ENCODE data around the gene GPRC5D.

GRCh38 chr12:12975322-12976077 is 23.5 kb upstream of the GPRC5D start:
- TF ChIP-seq, protein P1, sequence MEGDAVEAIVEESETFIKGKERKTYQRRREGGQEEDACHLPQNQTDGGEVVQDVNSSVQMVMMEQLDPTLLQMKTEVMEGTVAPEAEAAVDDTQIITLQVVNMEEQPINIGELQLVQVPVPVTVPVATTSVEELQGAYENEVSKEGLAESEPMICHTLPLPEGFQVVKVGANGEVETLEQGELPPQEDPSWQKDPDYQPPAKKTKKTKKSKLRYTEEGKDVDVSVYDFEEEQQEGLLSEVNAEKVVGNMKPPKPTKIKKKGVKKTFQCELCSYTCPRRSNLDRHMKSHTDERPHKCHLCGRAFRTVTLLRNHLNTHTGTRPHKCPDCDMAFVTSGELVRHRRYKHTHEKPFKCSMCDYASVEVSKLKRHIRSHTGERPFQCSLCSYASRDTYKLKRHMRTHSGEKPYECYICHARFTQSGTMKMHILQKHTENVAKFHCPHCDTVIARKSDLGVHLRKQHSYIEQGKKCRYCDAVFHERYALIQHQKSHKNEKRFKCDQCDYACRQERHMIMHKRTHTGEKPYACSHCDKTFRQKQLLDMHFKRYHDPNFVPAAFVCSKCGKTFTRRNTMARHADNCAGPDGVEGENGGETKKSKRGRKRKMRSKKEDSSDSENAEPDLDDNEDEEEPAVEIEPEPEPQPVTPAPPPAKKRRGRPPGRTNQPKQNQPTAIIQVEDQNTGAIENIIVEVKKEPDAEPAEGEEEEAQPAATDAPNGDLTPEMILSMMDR (IDR thresholded peaks at IDR 0.05), result no peak
- no peak for TF ChIP-seq POLR2A (IDR thresholded peaks at IDR 0.05)
- no peak for TF ChIP-seq EP300 (IDR thresholded peaks at IDR 0.05)

All from ovary (tissue), 3 donors.